Thyroid gland (tissue), 4 donors: Measurements from ENCODE around the gene DDRGK1.

Experiments used
- POLR2A ChIP-seq, 2 donors: fragments of 450-650 bp; IDR thresholded peaks; one replicate each; pipeline ENCODE4 v1.6.1; 2017; ENCODE audit warnings: antibody characterized with exemption in 2 of 2, mild to moderate bottlenecking in 2 of 2, moderate library complexity in 1 of 2
- TF ChIP-seq, protein P1 (sequence below), 6 experiments: fragments of 200-600 bp in 3 of 6; fragments of 450-650 bp in 3 of 6; sonication (generic) in 3 of 6; IDR thresholded peaks; one replicate each; pipeline ENCODE4 v1.5.1; 2016 to 2019; ENCODE audit warnings: antibody characterized with exemption in 6 of 6, mild to moderate bottlenecking in 2 of 6, inconsistent platforms in 1 of 6, moderate library complexity in 1 of 6

DNA sequence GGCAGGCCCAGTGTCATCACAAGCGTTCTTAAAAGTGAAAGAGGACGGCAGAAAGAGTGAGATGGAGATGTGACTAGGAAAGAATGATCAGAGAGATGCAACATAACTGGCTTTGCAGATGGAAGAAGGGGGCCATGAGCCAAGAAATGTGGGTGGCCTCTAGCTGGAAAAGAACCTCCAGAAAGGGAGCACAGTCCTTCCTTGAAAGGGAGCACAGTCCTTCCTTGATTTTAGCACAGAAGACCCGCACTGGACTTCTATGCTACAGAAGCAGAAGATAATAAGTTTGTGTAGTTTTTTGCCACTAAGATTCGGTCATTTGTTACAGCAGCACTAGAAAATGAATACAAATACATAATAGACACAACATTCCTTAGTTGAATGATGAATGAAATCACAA, 24.2 kb downstream of the DDRGK1 start:
- TF ChIP-seq, protein P1, sequence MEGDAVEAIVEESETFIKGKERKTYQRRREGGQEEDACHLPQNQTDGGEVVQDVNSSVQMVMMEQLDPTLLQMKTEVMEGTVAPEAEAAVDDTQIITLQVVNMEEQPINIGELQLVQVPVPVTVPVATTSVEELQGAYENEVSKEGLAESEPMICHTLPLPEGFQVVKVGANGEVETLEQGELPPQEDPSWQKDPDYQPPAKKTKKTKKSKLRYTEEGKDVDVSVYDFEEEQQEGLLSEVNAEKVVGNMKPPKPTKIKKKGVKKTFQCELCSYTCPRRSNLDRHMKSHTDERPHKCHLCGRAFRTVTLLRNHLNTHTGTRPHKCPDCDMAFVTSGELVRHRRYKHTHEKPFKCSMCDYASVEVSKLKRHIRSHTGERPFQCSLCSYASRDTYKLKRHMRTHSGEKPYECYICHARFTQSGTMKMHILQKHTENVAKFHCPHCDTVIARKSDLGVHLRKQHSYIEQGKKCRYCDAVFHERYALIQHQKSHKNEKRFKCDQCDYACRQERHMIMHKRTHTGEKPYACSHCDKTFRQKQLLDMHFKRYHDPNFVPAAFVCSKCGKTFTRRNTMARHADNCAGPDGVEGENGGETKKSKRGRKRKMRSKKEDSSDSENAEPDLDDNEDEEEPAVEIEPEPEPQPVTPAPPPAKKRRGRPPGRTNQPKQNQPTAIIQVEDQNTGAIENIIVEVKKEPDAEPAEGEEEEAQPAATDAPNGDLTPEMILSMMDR (IDR thresholded peaks at IDR 0.05) = no peak
- TF ChIP-seq POLR2A (IDR thresholded peaks at IDR 0.05) = no peak
